ENCODE results near the gene LGI4. TPM values are rescaled to one million over a fixed set of nuclear protein-coding genes. Genes with fewer than 3 reads are reported as not detected.

LGI4 gene
- total and polyA plus RNA-seq, 2 experiments from 2014 or later = 3.4 to 4.3 TPM

GRCh38 chr19:35115177-35115951 lies 19.5 kb downstream of the LGI4 start, which contains the start of gene FXYD3 (continued):
- TF ChIP-seq, protein P1, sequence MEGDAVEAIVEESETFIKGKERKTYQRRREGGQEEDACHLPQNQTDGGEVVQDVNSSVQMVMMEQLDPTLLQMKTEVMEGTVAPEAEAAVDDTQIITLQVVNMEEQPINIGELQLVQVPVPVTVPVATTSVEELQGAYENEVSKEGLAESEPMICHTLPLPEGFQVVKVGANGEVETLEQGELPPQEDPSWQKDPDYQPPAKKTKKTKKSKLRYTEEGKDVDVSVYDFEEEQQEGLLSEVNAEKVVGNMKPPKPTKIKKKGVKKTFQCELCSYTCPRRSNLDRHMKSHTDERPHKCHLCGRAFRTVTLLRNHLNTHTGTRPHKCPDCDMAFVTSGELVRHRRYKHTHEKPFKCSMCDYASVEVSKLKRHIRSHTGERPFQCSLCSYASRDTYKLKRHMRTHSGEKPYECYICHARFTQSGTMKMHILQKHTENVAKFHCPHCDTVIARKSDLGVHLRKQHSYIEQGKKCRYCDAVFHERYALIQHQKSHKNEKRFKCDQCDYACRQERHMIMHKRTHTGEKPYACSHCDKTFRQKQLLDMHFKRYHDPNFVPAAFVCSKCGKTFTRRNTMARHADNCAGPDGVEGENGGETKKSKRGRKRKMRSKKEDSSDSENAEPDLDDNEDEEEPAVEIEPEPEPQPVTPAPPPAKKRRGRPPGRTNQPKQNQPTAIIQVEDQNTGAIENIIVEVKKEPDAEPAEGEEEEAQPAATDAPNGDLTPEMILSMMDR (conservative IDR thresholded peaks at IDR 0.05; ENCODE audit: low read depth in 2 of 2) = no peak
- TF ChIP-seq, protein P2, sequence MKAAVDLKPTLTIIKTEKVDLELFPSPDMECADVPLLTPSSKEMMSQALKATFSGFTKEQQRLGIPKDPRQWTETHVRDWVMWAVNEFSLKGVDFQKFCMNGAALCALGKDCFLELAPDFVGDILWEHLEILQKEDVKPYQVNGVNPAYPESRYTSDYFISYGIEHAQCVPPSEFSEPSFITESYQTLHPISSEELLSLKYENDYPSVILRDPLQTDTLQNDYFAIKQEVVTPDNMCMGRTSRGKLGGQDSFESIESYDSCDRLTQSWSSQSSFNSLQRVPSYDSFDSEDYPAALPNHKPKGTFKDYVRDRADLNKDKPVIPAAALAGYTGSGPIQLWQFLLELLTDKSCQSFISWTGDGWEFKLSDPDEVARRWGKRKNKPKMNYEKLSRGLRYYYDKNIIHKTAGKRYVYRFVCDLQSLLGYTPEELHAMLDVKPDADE (IDR thresholded peaks at IDR 0.05) = no peak
- no peak for TF ChIP-seq ZNF462 (CRISPR knock-in tag; IDR thresholded peaks at IDR 0.05)

Data from GM23338 (cell line).